PC-3 (cell line): ENCODE data around the gene IGSF9B.

Source experiments
- CTCF ChIP-seq: fragments of 300-600 bp; sonication (generic); conservative IDR thresholded peaks from 2 replicates; pipeline ENCODE4 v1.5.1; 2017; ENCODE audit warnings: antibody characterized with exemption, low read depth, mild to moderate bottlenecking, low read length
- EZH2 ChIP-seq: fragments of 300-600 bp; sonication (generic); IDR thresholded peaks from one replicate; pipeline ENCODE4 v1.6.1; 2017; ENCODE audit warnings: antibody characterized with exemption, mild to moderate bottlenecking, low read length; ENCODE audit not compliant: unreplicated experiment
- EZH2phosphoT487 ChIP-seq: fragments of 300-600 bp; sonication (generic); IDR thresholded peaks from 2 replicates; pipeline ENCODE4 v1.6.1; 2018; ENCODE audit warnings: mild to moderate bottlenecking, antibody characterized with exemption, low read length, borderline replicate concordance

GRCh38 chr11:133936136-133936535, 20.6 kb downstream of the IGSF9B start:
- TF ChIP-seq EZH2phosphoT487 (no peak), CTCF (no peak), EZH2 (no peak)
